HG02610 (cell line): Measurements from ENCODE around the gene SEC22C.

ENCODE experiments used
- ATAC-seq: cut with Tn5 transposase; IDR thresholded peaks from one replicate; pipeline ENCODE4 v1.9.1; 2021; ENCODE audit warnings: mild to moderate bottlenecking, moderate library complexity; ENCODE audit not compliant: unreplicated experiment

Gene SEC22C

GRCh38 chr3:42515976-42516375, 65.8 kb downstream of the SEC22C start:
- ATAC-seq = no peak

- no peak for ATAC-seq
Measured at GRCh38 chr3:42515391-42515916, 66.3 kb downstream of the SEC22C start.

- ATAC-seq = no peak
Measured at GRCh38 chr3:42514876-42515275, 66.9 kb downstream of the SEC22C start.

- ATAC-seq = no peak
Measured at GRCh38 chr3:42513521-42513920, 68.2 kb downstream of the SEC22C start.

- no peak for ATAC-seq
Measured at GRCh38 chr3:42513121-42513520, 68.6 kb downstream of the SEC22C start.

GRCh38 chr3:42511736-42512135, 70.0 kb downstream of the SEC22C start:
- no peak for ATAC-seq

GRCh38 chr3:42511201-42511600, 70.6 kb downstream of the SEC22C start:
- ATAC-seq = no peak

GRCh38 chr3:42510325-42510724, 71.4 kb downstream of the SEC22C start:
- no peak for ATAC-seq

- no peak for ATAC-seq
Measured at GRCh38 chr3:42509111-42509510, 72.7 kb downstream of the SEC22C start.

GRCh38 chr3:42508562-42508961, 73.2 kb downstream of the SEC22C start:
- ATAC-seq = no peak

GRCh38 chr3:42507761-42508335, 73.9 kb downstream of the SEC22C start:
- no peak for ATAC-seq

GRCh38 chr3:42507252-42507651, 74.5 kb downstream of the SEC22C start:
- no peak for ATAC-seq

GRCh38 chr3:42505849-42506410, 75.8 kb downstream of the SEC22C start:
- no peak for ATAC-seq

GRCh38 chr3:42505128-42505848, 76.5 kb downstream of the SEC22C start:
- no peak for ATAC-seq

- no peak for ATAC-seq
Measured at GRCh38 chr3:42504334-42505127, 77.2 kb downstream of the SEC22C start.

GRCh38 chr3:42503957-42504333, 77.8 kb downstream of the SEC22C start:
- ATAC-seq = no peak

GRCh38 chr3:42503251-42503924, 78.4 kb downstream of the SEC22C start:
- no peak for ATAC-seq

GRCh38 chr3:42502429-42503250, 79.1 kb downstream of the SEC22C start, which contains the start of gene VIPR1:
VIPR1 (plus strand) TSS chr3:42502643; CDS start chr3:42502736, 93 bp downstream.
- ATAC-seq = peak; percentile 92

GRCh38 chr3:42501681-42502428, 79.9 kb downstream of the SEC22C start:
- ATAC-seq = peak; percentile 30
